Subcutaneous abdominal adipose tissue (tissue), 5 donors: ENCODE results near the gene HEATR5B.
"Not testable (repeated sequence)": the region's sequence is repeated elsewhere in the genome, so short reads cannot be mapped to it uniquely, and the experiment has no call there.

Experiments used
- H3K27ac ChIP-seq: one replicate; pipeline ENCODE4 v1.7.0; 2013; ENCODE audit warnings: low read depth, mild to moderate bottlenecking, inconsistent platforms, low read length, moderate library complexity
- H3K27me3 ChIP-seq, 5 donors: one replicate each; pipeline ENCODE4 v1.7.0; 2013; ENCODE audit warnings: low read length in 5 of 5, inconsistent platforms in 1 of 5; ENCODE audit not compliant: control insufficient read depth in 5 of 5, insufficient read depth in 4 of 5
- H3K36me3 ChIP-seq, 5 donors: one replicate each; pipeline ENCODE4 v1.7.0; 2013; ENCODE audit warnings: low read length in 5 of 5; ENCODE audit not compliant: control insufficient read depth in 5 of 5, insufficient read depth in 5 of 5
- H3K4me1 ChIP-seq, 5 donors: one replicate each; pipeline ENCODE4 v1.7.0; 2013; ENCODE audit warnings: low read length in 5 of 5, mild to moderate bottlenecking in 3 of 5, moderate library complexity in 1 of 5; ENCODE audit not compliant: control insufficient read depth in 5 of 5, insufficient read depth in 5 of 5
- H3K4me3 ChIP-seq, 5 donors: one replicate each; pipeline ENCODE4 v1.7.0; 2013; ENCODE audit warnings: low read length in 5 of 5, low read depth in 1 of 5
- H3K9ac ChIP-seq, 5 donors: one replicate each; pipeline ENCODE4 v1.7.0; 2013; ENCODE audit warnings: low read length in 5 of 5, mild to moderate bottlenecking in 4 of 5, moderate library complexity in 3 of 5
- H3K9me3 ChIP-seq, 5 donors: one replicate each; pipeline ENCODE4 v1.7.0; 2013; ENCODE audit warnings: low read length in 5 of 5; ENCODE audit not compliant: control insufficient read depth in 5 of 5
- donor health status: healthy.
- donor health status: healthy.
- donor health status: healthy.
- donor health status: healthy.
- donor health status: healthy.

HEATR5B gene

GRCh38 chr2:36954977-36955607 is 129.1 kb downstream of the HEATR5B start:
- Histone ChIP-seq H3K9me3 (no peaks in the 10 kb centered on the region), H3K36me3 (no peaks in the 10 kb centered on the region), H3K4me1 (peaks cover 0 to 6% (median 3%) of the 10 kb centered on the region in 5 donors), H3K4me3 (no peak overlapping the region), H3K27ac (no peak overlapping the region), H3K27me3 (no peaks in the 10 kb centered on the region), H3K9ac (no peak overlapping the region)

GRCh38 chr2:36952748-36953197 is 131.4 kb downstream of the HEATR5B start:
- Histone ChIP-seq H3K9me3 (no peaks in the 10 kb centered on the region), H3K27me3 (no peaks in the 10 kb centered on the region), H3K4me1 (peaks cover 0 to 6% (median 3%) of the 10 kb centered on the region in 5 donors), H3K27ac (no peak overlapping the region), H3K36me3 (no peaks in the 10 kb centered on the region), H3K4me3 (no peak overlapping the region), H3K9ac (no peak overlapping the region)

GRCh38 chr2:36951574-36951973 is 132.6 kb downstream of the HEATR5B start:
- Histone ChIP-seq H3K4me1 (peaks cover 0 to 6% (median 0%) of the 10 kb centered on the region in 5 donors), H3K27ac (no peak overlapping the region), H3K4me3 (no peak overlapping the region), H3K9me3 (no peaks in the 10 kb centered on the region), H3K27me3 (no peaks in the 10 kb centered on the region), H3K36me3 (no peaks in the 10 kb centered on the region), H3K9ac (no peak overlapping the region)

GRCh38 chr2:36951027-36951518 is 133.1 kb downstream of the HEATR5B start:
- Histone ChIP-seq H3K27ac (no peak overlapping the region), H3K27me3 (no peaks in the 10 kb centered on the region), H3K9me3 (no peaks in the 10 kb centered on the region), H3K4me3 (no peak overlapping the region), H3K4me1 (peaks cover 0 to 6% (median 0%) of the 10 kb centered on the region in 5 donors), H3K36me3 (no peaks in the 10 kb centered on the region), H3K9ac (no peak overlapping the region)

- peaks cover 0 to 6% (median 0%) of the 10 kb centered on the region in 5 donors for H3K4me1 ChIP-seq
- H3K9me3 ChIP-seq, result no peaks in the 10 kb centered on the region
- no peak overlapping the region for H3K4me3 ChIP-seq
These were observed 134.3 kb downstream of the HEATR5B start for GRCh38 chr2:36949845-36950244.

GRCh38 chr2:36945240-36945639 is 138.9 kb downstream of the HEATR5B start:
- not testable (repeated sequence) for H3K9ac ChIP-seq, H3K4me3 ChIP-seq, H3K4me1 ChIP-seq, H3K36me3 ChIP-seq, H3K27ac ChIP-seq, H3K9me3 ChIP-seq, H3K27me3 ChIP-seq

More at GRCh38 chr2:36949845-36950244, 134.3 kb downstream of the HEATR5B start:
- H3K36me3 ChIP-seq, result no peaks in the 10 kb centered on the region
- no peaks in the 10 kb centered on the region for H3K27me3 ChIP-seq
- no peak overlapping the region for H3K27ac ChIP-seq
- H3K9ac ChIP-seq, result no peak overlapping the region

GRCh38 chr2:36941867-36942266 is 142.3 kb downstream of the HEATR5B start:
- Histone ChIP-seq H3K36me3 (no peaks in the 10 kb centered on the region), H3K9me3 (no peaks in the 10 kb centered on the region), H3K4me3 (no peak overlapping the region), H3K27me3 (no peaks in the 10 kb centered on the region), H3K4me1 (no peaks in the 10 kb centered on the region), H3K9ac (no peak overlapping the region), H3K27ac (no peak overlapping the region)

- H3K27ac ChIP-seq, H3K4me3 ChIP-seq, H3K36me3 ChIP-seq, H3K27me3 ChIP-seq, H3K4me1 ChIP-seq, H3K9me3 ChIP-seq, H3K9ac ChIP-seq: not testable (repeated sequence)
These were observed 147.6 kb downstream of the HEATR5B start for GRCh38 chr2:36936526-36936925.

GRCh38 chr2:36931688-36932087 is 152.5 kb downstream of the HEATR5B start:
- H3K4me3 ChIP-seq, H3K36me3 ChIP-seq, H3K9ac ChIP-seq, H3K27ac ChIP-seq, H3K9me3 ChIP-seq, H3K27me3 ChIP-seq: not testable (repeated sequence)
- H3K4me1 ChIP-seq, result peaks cover 0 to 12% (median 0%) of the 10 kb centered on the region in 5 donors
